ENCODE data around the gene BBS10.

DNA sequence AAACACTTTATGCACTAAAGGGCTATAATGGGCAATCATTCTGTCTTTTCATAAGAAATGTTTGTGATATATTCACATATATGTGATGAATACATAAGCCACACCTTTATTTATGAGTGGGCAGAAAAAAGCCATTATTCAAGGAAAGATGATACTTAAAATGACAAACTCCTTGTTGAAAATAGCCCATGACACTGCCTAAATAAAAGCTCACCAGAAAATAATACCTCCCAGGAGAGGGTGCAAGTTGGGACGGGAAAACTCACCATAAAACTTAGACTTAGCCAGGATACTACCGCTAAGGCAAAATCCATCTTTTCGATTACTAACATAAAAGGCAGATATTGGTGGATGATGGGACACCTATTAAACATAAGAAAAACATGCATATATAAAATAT is 35.8 kb upstream of the BBS10 start:
- no peak for TF ChIP-seq CTCF (IDR thresholded peaks at IDR 0.05)
- no peak for TF ChIP-seq POLR2A (IDR thresholded peaks at IDR 0.05)
